A549 treated with CORT108297 at 1 μM for 4 hours (cell line): ENCODE data around the gene OR10R2. TPM values are rescaled to one million over a fixed set of nuclear protein-coding genes. Genes with fewer than 3 reads are reported as not detected.

Experiments used
- total RNA-seq: library from RNA; stranded (reverse); fragments of 200-300 nt; extraction: Qiagen RNA extraction; gene quantifications from 5 replicates; pipeline ENCODE4 v1.2.3, GENCODE V29; 2022

Gene OR10R2
- total RNA-seq: not detected in 5 replicates

GRCh38 chr1:158471920-158472319 lies at the start of gene OR10R2:
Gene OR10R2 (plus strand): TSS chr1:158472220. CDS start chr1:158472326, 106 bp downstream.

GRCh38 chr1:158426137-158426536 lies 45.9 kb upstream of the OR10R2 start, which contains the start of gene OR10K2:
Gene OR10K2 (minus strand): TSS chr1:158426237. CDS start chr1:158420866, 5,371 bp downstream.

GRCh38 chr1:158461534-158461933 lies 10.5 kb upstream of the OR10R2 start, which contains the start of gene OR10K1:
Gene OR10K1 (plus strand): TSS chr1:158461834. CDS start chr1:158465562, 3,728 bp downstream.

Other genes starting within 250 kb of the OR10R2 start
- gene CD1A, start 217.8 kb upstream of the OR10R2 start, total RNA-seq: not detected in 5 replicates
- gene CD1C, start 182.3 kb upstream of the OR10R2 start, total RNA-seq: not detected in 5 replicates
- gene CD1B, start 140.7 kb upstream of the OR10R2 start, total RNA-seq: not detected in 5 replicates
- not detected in 5 replicates for gene CD1E, start 118.3 kb upstream of the OR10R2 start, total RNA-seq
- gene OR10T2, start 72.8 kb upstream of the OR10R2 start, total RNA-seq: not detected in 5 replicates
- not detected in 5 replicates for gene OR10K2, start 46.0 kb upstream of the OR10R2 start, total RNA-seq
- gene OR10K1, start 10.4 kb upstream of the OR10R2 start, total RNA-seq: not detected in 5 replicates
- not detected in 5 replicates for gene OR6Y1, start 82.2 kb downstream of the OR10R2 start, total RNA-seq
- gene OR6P1, start 98.4 kb downstream of the OR10R2 start, total RNA-seq: not detected in 5 replicates
- gene OR10X1, start 107.7 kb downstream of the OR10R2 start, total RNA-seq: not detected in 5 replicates
- not detected in 5 replicates for gene OR10Z1, start 133.0 kb downstream of the OR10R2 start, total RNA-seq
- gene SPTA1, start 214.5 kb downstream of the OR10R2 start, total RNA-seq: not detected in 5 replicates
- gene OR6K2, start 228.4 kb downstream of the OR10R2 start, total RNA-seq: not detected in 5 replicates
- not detected in 5 replicates for gene OR6K3, start 248.5 kb downstream of the OR10R2 start, total RNA-seq